ENCODE measurements around the gene LRRC41.

DNA sequence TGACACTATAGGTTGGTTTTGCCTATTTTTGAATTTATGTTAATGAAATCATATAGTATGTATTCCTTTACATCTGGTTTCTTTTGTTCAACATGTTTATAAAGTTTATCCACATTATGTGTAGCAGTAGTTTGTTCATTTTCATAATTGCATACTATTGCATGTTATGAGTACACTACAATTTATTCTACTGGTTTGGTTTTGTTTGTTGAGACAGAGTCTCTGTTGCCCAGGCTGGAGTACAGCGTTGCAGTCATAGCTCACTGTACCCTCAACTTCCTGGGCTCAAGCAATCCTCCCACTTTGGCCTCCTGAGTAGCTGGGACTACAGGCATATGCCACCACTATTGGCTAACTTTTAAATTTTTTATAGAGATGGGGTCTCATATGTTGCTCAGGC lies 34.8 kb downstream of the LRRC41 start:
- TF ChIP-seq POLR2A (IDR thresholded peaks at IDR 0.05; ENCODE audit: low read depth, low read length) (no peak), POLR2AphosphoS5 (IDR thresholded peaks at IDR 0.05; ENCODE audit: low read depth, low read length) (no peak), SPI1 (IDR thresholded peaks at IDR 0.05; ENCODE audit: low read depth, low read length) (no peak), POU2F2 (IDR thresholded peaks at IDR 0.05; ENCODE audit: low read depth, low read length) (no peak)
